Bronchial smooth muscle cell (primary cell): Measurements from ENCODE around the gene RSPH4A. TPM values are rescaled to one million over a fixed set of nuclear protein-coding genes. Genes with fewer than 3 reads are reported as not detected.

Experiments used
- total RNA-seq: library from RNA; depleted of rRNA; stranded (reverse); fragments of >200 nt; gene quantifications from 2 replicates; pipeline ENCODE4 v1.2.1, GENCODE V29; 2014

RSPH4A gene
- total RNA-seq: under 0.01 and 0.09 TPM in 2 replicates

GRCh38 chr6:116615937-116616736 lies at the start of gene RSPH4A:
TSS of gene RSPH4A (plus strand) at chr6:116616479. CDS start at chr6:116616624, 145 bp downstream.

GRCh38 chr6:116570856-116571682 lies 45.2 kb upstream of the RSPH4A start, which contains the start of gene RWDD1:
TSS of gene RWDD1 (plus strand) at chr6:116571504. CDS start at chr6:116571583, 79 bp downstream.

GRCh38 chr6:116680880-116681672 lies 64.8 kb downstream of the RSPH4A start, which contains the start of gene KPNA5:
TSS of gene KPNA5 (plus strand) at chr6:116681211. CDS start at chr6:116681335, 124 bp downstream.

Other genes starting within 250 kb of the RSPH4A start
- 74.4 and 89.3 TPM in 2 replicates for gene DSE, start 245.5 kb upstream of the RSPH4A start, total RNA-seq
- 0.79 TPM in 1 of 2 replicates, not detected in the other for gene CALHM6, start 155.1 kb upstream of the RSPH4A start, total RNA-seq
- gene CALHM5, start 104.8 kb upstream of the RSPH4A start, total RNA-seq: 8.4 and 9.0 TPM in 2 replicates
- 0.09 and 0.16 TPM in 2 replicates for gene TRAPPC3L, start 70.8 kb upstream of the RSPH4A start, total RNA-seq
- gene CALHM4, start 62.7 kb upstream of the RSPH4A start, total RNA-seq: not detected in 2 replicates
- gene RWDD1, start 45.0 kb upstream of the RSPH4A start, total RNA-seq: 17.5 and 20.8 TPM in 2 replicates
- gene ZUP1, start 52.3 kb downstream of the RSPH4A start, total RNA-seq: 11.6 and 14.3 TPM in 2 replicates
- gene KPNA5, start 64.7 kb downstream of the RSPH4A start, total RNA-seq: 6.0 and 8.2 TPM in 2 replicates
- gene FAM162B, start 149.2 kb downstream of the RSPH4A start, total RNA-seq: 0.32 and 3.8 TPM in 2 replicates
- gene GPRC6A, start 212.6 kb downstream of the RSPH4A start, total RNA-seq: not detected in 2 replicates